CD4-positive, alpha-beta T cell (primary cell): Measurements from ENCODE around the gene YBX2. TPM values are rescaled to one million over a fixed set of nuclear protein-coding genes. Genes with fewer than 3 reads are reported as not detected.

Experiments
- ATAC-seq: fragments of 200-7000 bp; cut with Tn5 transposase; one replicate; pipeline ENCODE4 v1.10.0; 2022; ENCODE audit warnings: mild to moderate bottlenecking; ENCODE audit not compliant: poor library complexity
- CTCF ChIA-PET: fragments of 350-600 bp; sonication (Branson Sonifier 250); formaldehyde crosslinking; loops from one replicate; lab custom pipeline; 2021; ENCODE audit warnings: antibody characterized with exemption, inconsistent platforms; lab: Charles Lee
- POLR2A ChIA-PET: fragments of 350-600 bp; sonication (Branson Sonifier 250); formaldehyde crosslinking; loops from one replicate; lab custom pipeline; 2021; ENCODE audit warnings: antibody characterized with exemption, inconsistent platforms; lab: Charles Lee
- DNase-seq, 14 experiments: peaks; one replicate each; pipeline ENCODE4 v3.0.0-alpha.2; 2013 to 2020; ENCODE audit warnings: mixed read lengths in 2 of 14
- H3K27ac ChIP-seq, 2 donors: one replicate each; pipeline versions ENCODE4 v1.5.1 to v1.7.0; 2013; ENCODE audit warnings: low read length in 2 of 2, low read depth in 1 of 2, mild to moderate bottlenecking in 1 of 2
- H3K27me3 ChIP-seq, 2 experiments: 1 replicate in 1 of 2; 2 replicates in 1 of 2; pipeline versions ENCODE4 v1.6.1 to v1.7.0; 2013; ENCODE audit warnings: low read length in 2 of 2, control low read depth in 1 of 2, mild to moderate bottlenecking in 1 of 2, moderate library complexity in 1 of 2; ENCODE audit not compliant: insufficient read depth in 2 of 2, control insufficient read depth in 1 of 2
- H3K36me3 ChIP-seq: one replicate; pipeline ENCODE4 v1.6.1; 2013; ENCODE audit warnings: low read length, control low read depth; ENCODE audit not compliant: insufficient read depth
- H3K4me1 ChIP-seq: one replicate; pipeline ENCODE4 v1.6.1; 2013; ENCODE audit warnings: low read length, control low read depth; ENCODE audit not compliant: insufficient read depth
- H3K4me3 ChIP-seq: one replicate; pipeline ENCODE4 v1.5.1; 2013; ENCODE audit warnings: mild to moderate bottlenecking, low read length, moderate library complexity
- H3K9me3 ChIP-seq, 2 experiments: 1 replicate in 1 of 2; 2 replicates in 1 of 2; pipeline versions ENCODE4 v1.6.1 to v1.7.0; 2013; ENCODE audit warnings: low read length in 2 of 2, mild to moderate bottlenecking in 2 of 2, control low read depth in 1 of 2, moderate library complexity in 1 of 2; ENCODE audit not compliant: control insufficient read depth in 1 of 2, insufficient read depth in 1 of 2
- H3K27ac Mint-ChIP-seq: one replicate; pipeline ENCODE4 v1.8.0; 2020; ENCODE audit warnings: mixed read lengths
- H3K27me3 Mint-ChIP-seq: one replicate; pipeline ENCODE4 v1.8.0; 2021; ENCODE audit warnings: mixed read lengths
- H3K36me3 Mint-ChIP-seq: one replicate; pipeline ENCODE4 v1.8.0; 2021; ENCODE audit warnings: low read depth, mixed read lengths
- H3K4me1 Mint-ChIP-seq: one replicate; pipeline ENCODE4 v1.8.0; 2021; ENCODE audit warnings: low read depth, mixed read lengths
- H3K4me3 Mint-ChIP-seq: one replicate; pipeline ENCODE4 v1.8.0; 2020; ENCODE audit warnings: mild to moderate bottlenecking, mixed read lengths
- H3K9me3 Mint-ChIP-seq: one replicate; pipeline ENCODE4 v1.8.0; 2020; ENCODE audit warnings: mixed read lengths
- CTCF ChIP-seq: fragments of 200-600 bp; IDR thresholded peaks from one replicate; pipeline ENCODE4 v1.8.0; 2022; ENCODE audit warnings: antibody characterized with exemption, mild to moderate bottlenecking
- intact Hi-C, 2 experiments: fragments of 100-400 bp; cut with DNase I in 1 of 2; cut with micrococcal nuclease in 1 of 2; formaldehyde crosslinking; loops; one replicate each; pipeline versions ENCODE4 v1.15.1 to v1.9.0; 2023 to 2025; cut with DNase I, micrococcal nuclease
- total RNA-seq, 174 experiments: library from RNA in 2 of 174; stranded (reverse) in 2 of 174; gene quantifications; one replicate each; pipeline ENCODE4 v1.2.3 and lab custom pipeline; 2021 to 2026

YBX2 gene
- total RNA-seq, 2 experiments from 2014 or later = 0.56 TPM; not detected in 1

- peak; percentile 62 for ATAC-seq
- Histone ChIP-seq H3K4me1 (peaks cover 28% of the 10 kb centered on the region), H3K36me3 (no peaks in the 10 kb centered on the region), H3K4me3 (peak within 1 kb of the TSS; percentile 53), H3K27ac (no peak within 1 kb of the TSS), H3K27me3 (peaks cover 33 to 47% of the 10 kb centered on the region in 2 experiments), H3K9me3 (peaks cover 0 to 9% of the 10 kb centered on the region in 2 experiments)
- POLR2A ChIA-PET = interaction anchor here (0.6 to 2.0 kb wide), 10 partner anchors 12 to 406 kb away, joined by 3 to 9 read pairs (median 5); partner anchors contain the start of genes ACAP1, TP53 and ZBTB4
- no peaks in the 10 kb centered on the region for H3K36me3 Mint-ChIP-seq
- peak; percentile 59 to 93 (median 76) for DNase-seq
- H3K27ac Mint-ChIP-seq = peak within 1 kb of the TSS; percentile 42
- peaks cover 34% of the 10 kb centered on the region for H3K27me3 Mint-ChIP-seq
- TF ChIP-seq CTCF = no peak
- CTCF ChIA-PET = interaction anchor here (1.0 to 3.1 kb wide), 5 partner anchors 15 to 55 kb away, joined by 3 to 13 read pairs (median 4); partner anchors contain the start of genes ACAP1 and NEURL4
- intact Hi-C loops = loop anchor here (2.0 to 5.0 kb wide), 3 partner anchors 155 to 307 kb away; no protein-coding TSS in a partner anchor
- peak within 1 kb of the TSS; percentile 85 for H3K4me3 Mint-ChIP-seq
- H3K9me3 Mint-ChIP-seq = no peaks in the 10 kb centered on the region
- H3K4me1 Mint-ChIP-seq = peaks cover 26% of the 10 kb centered on the region
These were observed 13.1 kb downstream of the YBX2 start, which contains the start of gene SLC2A4 for GRCh38 chr17:7281074-7281952. Gene SLC2A4, plus strand, starts transcription at chr17:7281718. Its CDS starts 217 bp downstream, at chr17:7281935.

GRCh38 chr17:7280519-7281073, 13.8 kb downstream of the YBX2 start:
- H3K27ac Mint-ChIP-seq = peak overlapping the region; percentile 42
- peaks cover 26% of the 10 kb centered on the region for H3K4me1 Mint-ChIP-seq
- ChIA-PET CTCF (interaction anchor here (1.0 to 3.1 kb wide), 7 partner anchors 16 to 75 kb away, joined by 3 to 13 read pairs (median 4); partner anchors contain the start of genes ACAP1 and NEURL4), POLR2A (interaction anchor here (0.6 to 1.8 kb wide), 9 partner anchors 13 to 407 kb away, joined by 3 to 7 read pairs (median 5); partner anchors contain the start of genes TP53 and ZBTB4)
- H3K36me3 Mint-ChIP-seq = no peaks in the 10 kb centered on the region
- peaks cover 27% of the 10 kb centered on the region for H3K27me3 Mint-ChIP-seq
- intact Hi-C loops = loop anchor here (1.0 to 5.0 kb wide), 9 partner anchors 16 to 308 kb away; partner anchors contain the start of gene ELP5 (in 1 of the 2)
- ATAC-seq (peak; percentile 90), DNase-seq (peak; percentile 77 to 93 (median 84))
- Histone ChIP-seq H3K9me3 (peaks cover 0 to 9% of the 10 kb centered on the region in 2 experiments), H3K27ac (no peak overlapping the region), H3K4me3 (peak overlapping the region; percentile 53), H3K27me3 (peaks cover 33 to 47% of the 10 kb centered on the region in 2 experiments), H3K4me1 (peaks cover 28% of the 10 kb centered on the region), H3K36me3 (no peaks in the 10 kb centered on the region)
- TF ChIP-seq CTCF = peak; percentile 86
- H3K4me3 Mint-ChIP-seq = peak overlapping the region; percentile 85
- no peaks in the 10 kb centered on the region for H3K9me3 Mint-ChIP-seq

- intact Hi-C loops = loop anchor here in 1 of 2 experiments (5.0 kb wide), 1 partner anchor 313 kb away; the partner anchor contains the start of gene SOX15
- Histone ChIP-seq H3K27me3 (peaks cover 33 to 38% of the 10 kb centered on the region in 2 experiments), H3K4me1 (peaks cover 28% of the 10 kb centered on the region), H3K4me3 (no peak overlapping the region), H3K27ac (no peak overlapping the region), H3K9me3 (peaks cover 0 to 9% of the 10 kb centered on the region in 2 experiments), H3K36me3 (no peaks in the 10 kb centered on the region)
- ATAC-seq (no peak), DNase-seq (no peak)
- H3K4me3 Mint-ChIP-seq = no peak overlapping the region
- no peaks in the 10 kb centered on the region for H3K9me3 Mint-ChIP-seq
- H3K36me3 Mint-ChIP-seq = no peaks in the 10 kb centered on the region
- no peak for TF ChIP-seq CTCF
- H3K4me1 Mint-ChIP-seq = peaks cover 26% of the 10 kb centered on the region
- H3K27me3 Mint-ChIP-seq = peaks cover 27% of the 10 kb centered on the region
- no peak overlapping the region for H3K27ac Mint-ChIP-seq
- POLR2A ChIA-PET = interaction anchor here (1.8 kb wide), 1 partner anchor 17 kb away, joined by 5 read pairs; no protein-coding TSS in a partner anchor
- CTCF ChIA-PET = interaction anchor here (1.0 to 3.1 kb wide), 3 partner anchors 17 to 76 kb away, joined by 4 to 13 read pairs (median 4); no protein-coding TSS in a partner anchor
These were observed 15.0 kb downstream of the YBX2 start for GRCh38 chr17:7279448-7279847.
